B cell (primary cell): ENCODE data around the gene SESTD1. TPM values are rescaled to one million over a fixed set of nuclear protein-coding genes. Genes with fewer than 3 reads are reported as not detected.

Experiments
- ATAC-seq: fragments of 200-7000 bp; cut with Tn5 transposase; one replicate; pipeline ENCODE4 v1.10.0; 2021; ENCODE audit warnings: low read depth, mild to moderate bottlenecking, moderate number of reproducible peaks, moderate library complexity
- CTCF ChIA-PET: fragments of 350-600 bp; sonication (Branson Sonifier 250); formaldehyde crosslinking; loops from one replicate; lab custom pipeline; 2021; ENCODE audit warnings: antibody characterized with exemption, inconsistent platforms; lab: Charles Lee
- POLR2A ChIA-PET: fragments of 350-600 bp; sonication (Branson Sonifier 250); formaldehyde crosslinking; loops from one replicate; lab custom pipeline; 2021; ENCODE audit warnings: antibody characterized with exemption; lab: Charles Lee
- DNase-seq: peaks from one replicate; pipeline ENCODE4 v3.0.0; 2013
- H2AFZ ChIP-seq: 2 replicates; pipeline ENCODE4 v1.6.1; 2012; ENCODE audit warnings: mild to moderate bottlenecking, low read depth, low read length; ENCODE audit not compliant: insufficient read depth, poor library complexity, severe bottlenecking
- H3K27ac ChIP-seq, 2 donors: 1 replicate in 1 of 2; 2 replicates in 1 of 2; pipeline ENCODE4 v1.5.1; 2012 to 2013; ENCODE audit warnings: low read length in 2 of 2, mild to moderate bottlenecking in 2 of 2, moderate library complexity in 1 of 2
- H3K27me3 ChIP-seq, 4 experiments: fragments of 200-600 bp in 1 of 4; sonication (generic) in 1 of 4; replicated peaks in 1 of 4; 1 replicate in 2 of 4; 2 replicates in 2 of 4; pipeline versions ENCODE4 v1.6.1 to v1.7.0; 2013 to 2016; ENCODE audit warnings: low read length in 3 of 4, mild to moderate bottlenecking in 2 of 4, mixed read lengths in 1 of 4, moderate library complexity in 1 of 4; ENCODE audit not compliant: insufficient read depth in 4 of 4, control insufficient read depth in 3 of 4; ENCODE audit errors: control extremely low read depth in 1 of 4
- H3K36me3 ChIP-seq, 2 experiments: replicated peaks in 1 of 2; 1 replicate in 1 of 2; 2 replicates in 1 of 2; pipeline versions ENCODE4 v1.6.1 to v1.7.1; 2013; ENCODE audit warnings: low read length in 1 of 2; ENCODE audit not compliant: insufficient read depth in 2 of 2, control insufficient read depth in 1 of 2; ENCODE audit errors: control extremely low read depth in 1 of 2, extremely low read depth in 1 of 2
- H3K4me1 ChIP-seq, 2 donors: fragments of 200-600 bp in 1 of 2; sonication (generic) in 1 of 2; 1 replicate in 1 of 2; 2 replicates in 1 of 2; pipeline versions ENCODE4 v1.5.1 to v1.6.1; 2013 to 2017; ENCODE audit warnings: low read length in 2 of 2; ENCODE audit not compliant: control insufficient read depth in 2 of 2, insufficient read depth in 2 of 2
- H3K4me2 ChIP-seq: replicated peaks from 2 replicates; pipeline ENCODE3; 2012; ENCODE audit warnings: mild to moderate bottlenecking, low read depth, low read length; ENCODE audit not compliant: poor library complexity, severe bottlenecking
- H3K4me3 ChIP-seq, 5 experiments: fragments of 200-600 bp in 1 of 5; sonication (generic) in 1 of 5; 1 replicate in 3 of 5; 2 replicates in 2 of 5; pipeline versions ENCODE4 v1.5.1 to v1.7.0; 2011 to 2016; ENCODE audit warnings: low read length in 4 of 5, mild to moderate bottlenecking in 4 of 5, low read depth in 2 of 5, control low read depth in 1 of 5, moderate library complexity in 1 of 5; ENCODE audit not compliant: insufficient read depth in 1 of 5; ENCODE audit errors: control extremely low read depth in 1 of 5, extremely low read depth in 1 of 5
- H3K79me2 ChIP-seq: fragments of 200-600 bp; sonication (generic); one replicate; pipeline ENCODE4 v1.6.0; 2016; ENCODE audit warnings: low read length; ENCODE audit not compliant: control insufficient read depth, insufficient read depth
- H3K9ac ChIP-seq: fragments of 200-600 bp; sonication (generic); 2 replicates; pipeline ENCODE4 v1.6.1; 2017; ENCODE audit warnings: mild to moderate bottlenecking, low read length, moderate library complexity
- H3K9me3 ChIP-seq, 3 donors: one replicate each; pipeline versions ENCODE4 v1.6.1 to v1.7.1; 2013; ENCODE audit warnings: low read length in 2 of 3; ENCODE audit not compliant: control insufficient read depth in 2 of 3, insufficient read depth in 1 of 3; ENCODE audit errors: control extremely low read depth in 1 of 3
- H4K20me1 ChIP-seq: 2 replicates; pipeline ENCODE4 v1.6.0; 2012; ENCODE audit warnings: mild to moderate bottlenecking, low read length; ENCODE audit not compliant: insufficient read depth, control insufficient read depth, poor library complexity, severe bottlenecking
- H3K27ac Mint-ChIP-seq: one replicate; pipeline ENCODE4 v1.8.0; 2021; ENCODE audit warnings: mixed read lengths
- H3K27me3 Mint-ChIP-seq: one replicate; pipeline ENCODE4 v1.8.0; 2021; ENCODE audit warnings: mixed read lengths
- H3K4me1 Mint-ChIP-seq: one replicate; pipeline ENCODE4 v1.8.0; 2021; ENCODE audit warnings: mixed read lengths
- H3K4me3 Mint-ChIP-seq: one replicate; pipeline ENCODE4 v1.8.0; 2021; ENCODE audit warnings: mixed read lengths
- H3K9me3 Mint-ChIP-seq: one replicate; pipeline ENCODE4 v1.8.0; 2022; ENCODE audit warnings: mixed read lengths; ENCODE audit not compliant: insufficient read depth
- EZH2 ChIP-seq: IDR thresholded peaks from 2 replicates; pipeline ENCODE4 v1.6.1; 2012; ENCODE audit warnings: borderline replicate concordance, low read depth, mild to moderate bottlenecking, moderate library complexity, low read length; ENCODE audit not compliant: insufficient read depth, poor library complexity, severe bottlenecking
- WGBS: methylation state at CpG from one replicate; pipeline ENCODE4 v1.1.5; 2013; ENCODE audit warnings: missing lambda C conversion rate; ENCODE audit not compliant: insufficient coverage; 5-methylcytosine and 5-hydroxymethylcytosine counted together
- intact Hi-C: fragments of 100-400 bp; cut with micrococcal nuclease; formaldehyde crosslinking; loops from one replicate; pipeline ENCODE4 v1.10.0; 2022
- polyA plus RNA-seq: library from polyadenylated mRNA; depleted of rRNA; stranded (reverse); fragments of >200 nt; gene quantifications from 2 replicates; pipeline ENCODE4 v1.2.3, GENCODE V29; 2012
- total RNA-seq, 2 donors: library from RNA; stranded (reverse); fragments of 120-200 nt in 1 of 2; gene quantifications; 1 replicate in 1 of 2; 2 replicates in 1 of 2; pipeline versions ENCODE4 v1.2.3 to v1.2.4, GENCODE V29; 2013 to 2022
- TF ChIP-seq, protein P1 (sequence below): fragments of 200-600 bp; IDR thresholded peaks from one replicate; pipeline ENCODE4 v1.8.0; 2022; ENCODE audit warnings: antibody characterized with exemption, mild to moderate bottlenecking

The SESTD1 gene
- total and polyA plus RNA-seq, 2 donors (not counting 1 experiment from before 2014, with no cell fraction given), result 52.0 to 66.1 TPM

DNA sequence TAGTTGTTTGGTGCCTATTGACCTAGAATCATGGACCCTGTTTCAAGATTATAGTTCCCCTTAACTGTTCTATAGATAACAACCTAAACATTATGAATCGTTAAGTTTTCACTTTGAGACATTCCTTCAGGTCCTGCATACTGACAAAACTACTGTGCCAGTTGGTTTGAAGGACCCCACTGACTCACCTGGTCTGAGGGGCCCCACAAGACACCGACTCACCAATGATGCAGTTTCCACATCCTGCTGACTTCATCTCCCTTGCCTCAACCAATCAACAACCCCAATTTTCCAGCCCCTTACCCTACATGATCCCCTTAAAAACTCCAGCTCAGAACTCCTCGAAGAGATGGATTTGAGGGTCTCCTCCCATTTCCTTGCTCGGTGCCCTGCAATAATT, 125.1 kb downstream of the SESTD1 start:
- no peaks in the 10 kb centered on the region for H3K9me3 ChIP-seq
- H3K4me3 ChIP-seq, result no peak overlapping the region
- no peak overlapping the region for H3K9ac ChIP-seq
- H3K36me3 ChIP-seq, result peaks cover 0 to 52% of the 10 kb centered on the region in 2 experiments
- Mint-ChIP-seq H3K4me1 (no peaks in the 10 kb centered on the region), H3K27ac (no peak overlapping the region), H3K4me3 (no peak overlapping the region), H3K27me3 (no peaks in the 10 kb centered on the region), H3K9me3 (no peaks in the 10 kb centered on the region)
- 92% methylated on average over 4 of the region's 4 CpGs for WGBS
- no peak for DNase-seq
- ChIA-PET POLR2A (no interaction called here), CTCF (interaction anchor here (0.7 to 1.5 kb wide), 2 partner anchors 207 to 246 kb away, joined by 3 read pairs; no protein-coding TSS in a partner anchor)
- no peaks in the 10 kb centered on the region for H3K4me1 ChIP-seq
- no peak for ATAC-seq
- no peak for TF ChIP-seq EZH2
- TF ChIP-seq, protein P1, sequence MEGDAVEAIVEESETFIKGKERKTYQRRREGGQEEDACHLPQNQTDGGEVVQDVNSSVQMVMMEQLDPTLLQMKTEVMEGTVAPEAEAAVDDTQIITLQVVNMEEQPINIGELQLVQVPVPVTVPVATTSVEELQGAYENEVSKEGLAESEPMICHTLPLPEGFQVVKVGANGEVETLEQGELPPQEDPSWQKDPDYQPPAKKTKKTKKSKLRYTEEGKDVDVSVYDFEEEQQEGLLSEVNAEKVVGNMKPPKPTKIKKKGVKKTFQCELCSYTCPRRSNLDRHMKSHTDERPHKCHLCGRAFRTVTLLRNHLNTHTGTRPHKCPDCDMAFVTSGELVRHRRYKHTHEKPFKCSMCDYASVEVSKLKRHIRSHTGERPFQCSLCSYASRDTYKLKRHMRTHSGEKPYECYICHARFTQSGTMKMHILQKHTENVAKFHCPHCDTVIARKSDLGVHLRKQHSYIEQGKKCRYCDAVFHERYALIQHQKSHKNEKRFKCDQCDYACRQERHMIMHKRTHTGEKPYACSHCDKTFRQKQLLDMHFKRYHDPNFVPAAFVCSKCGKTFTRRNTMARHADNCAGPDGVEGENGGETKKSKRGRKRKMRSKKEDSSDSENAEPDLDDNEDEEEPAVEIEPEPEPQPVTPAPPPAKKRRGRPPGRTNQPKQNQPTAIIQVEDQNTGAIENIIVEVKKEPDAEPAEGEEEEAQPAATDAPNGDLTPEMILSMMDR, result no peak
- H3K27me3 ChIP-seq, result no peaks in the 10 kb centered on the region
- intact Hi-C loops, result no loop called here
- H3K79me2 ChIP-seq, result peaks cover 2% of the 10 kb centered on the region
- H3K4me2 ChIP-seq, result no peak overlapping the region
- no peak overlapping the region for H3K27ac ChIP-seq
- H2AFZ ChIP-seq, result no peak overlapping the region
- H4K20me1 ChIP-seq, result no peaks in the 10 kb centered on the region

DNA sequence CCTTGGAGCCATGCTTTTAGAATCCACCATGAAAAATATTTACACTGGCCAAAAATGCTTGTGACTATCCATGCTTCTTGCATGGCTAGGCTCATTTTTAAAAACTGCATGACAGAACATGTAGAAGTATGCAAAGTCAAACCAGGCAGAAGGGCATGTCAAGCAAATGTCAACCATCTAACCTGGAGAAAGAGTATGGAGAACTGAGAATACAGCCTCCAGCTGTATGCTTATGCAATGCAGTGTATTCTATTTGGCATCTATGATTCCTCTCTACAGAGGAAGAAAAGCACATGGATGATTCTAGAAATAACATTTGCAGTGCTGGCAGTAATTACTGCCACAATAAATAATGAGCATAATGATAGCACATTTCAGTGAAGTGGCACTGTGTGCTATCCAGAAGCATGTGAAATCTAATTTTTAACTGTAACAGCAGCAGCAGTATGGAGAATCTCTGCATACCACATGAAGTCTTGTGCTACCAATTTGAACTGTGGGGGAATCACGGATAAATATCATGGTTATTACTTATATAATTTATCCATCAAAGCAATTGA, 127.4 kb downstream of the SESTD1 start:
- H3K9me3 Mint-ChIP-seq, result no peaks in the 10 kb centered on the region
- no peak overlapping the region for H3K9ac ChIP-seq
- TF ChIP-seq, protein P1, result no peak
- TF ChIP-seq EZH2, result no peak
- no peaks in the 10 kb centered on the region for H4K20me1 ChIP-seq
- intact Hi-C loops, result no loop called here
- no peaks in the 10 kb centered on the region for H3K9me3 ChIP-seq
- H3K4me1 ChIP-seq, result no peaks in the 10 kb centered on the region
- no peak for DNase-seq
- no peak overlapping the region for H2AFZ ChIP-seq
- no peaks in the 10 kb centered on the region for H3K79me2 ChIP-seq
- H3K4me2 ChIP-seq, result no peak overlapping the region
- peaks cover 0 to 52% of the 10 kb centered on the region in 2 experiments for H3K36me3 ChIP-seq
- no CpG with 5 or more reads among the region's 1 CpG for WGBS
- no peak overlapping the region for H3K4me3 ChIP-seq
- CTCF ChIA-PET, result no interaction called here
- no peak overlapping the region for H3K4me3 Mint-ChIP-seq
- no peak overlapping the region for H3K27ac Mint-ChIP-seq
- no peaks in the 10 kb centered on the region for H3K4me1 Mint-ChIP-seq
- no peaks in the 10 kb centered on the region for H3K27me3 Mint-ChIP-seq
- H3K27ac ChIP-seq, result no peak overlapping the region
- ATAC-seq, result no peak
- H3K27me3 ChIP-seq, result no peaks in the 10 kb centered on the region
- POLR2A ChIA-PET, result no interaction called here
